Heart left ventricle (tissue), 16 donors: Measurements from ENCODE around the gene APOF. TPM values are rescaled to one million over a fixed set of nuclear protein-coding genes. Genes with fewer than 3 reads are reported as not detected.
A peak's percentile ranks its signal among the peaks of the same experiment; 100 is the strongest.

Source experiments
- ATAC-seq, 4 donors: fragments of 200-7000 bp; cut with Tn5 transposase; one replicate each; pipeline ENCODE4 v1.9.1; 2020 to 2022; ENCODE audit warnings: moderate library complexity in 4 of 4, mild to moderate bottlenecking in 3 of 4, moderate number of reproducible peaks in 1 of 4
- DNase-seq, 5 donors: peaks; one replicate each; pipeline ENCODE4 v3.0.0-alpha.2; 2020
- H3K27ac ChIP-seq, 12 donors: fragments of 200-600 bp; sonication (generic) in 4 of 12; one replicate each; pipeline versions ENCODE4 v1.5.0 to v1.8.0; 2016 to 2022; ENCODE audit warnings: mild to moderate bottlenecking in 2 of 12
- H3K27me3 ChIP-seq, 9 donors: fragments of 200-600 bp; sonication (generic) in 2 of 9; one replicate each; pipeline versions ENCODE4 v1.5.1 to v1.8.0; 2016 to 2022; ENCODE audit warnings: mild to moderate bottlenecking in 3 of 9
- H3K36me3 ChIP-seq, 9 donors: fragments of 200-600 bp; sonication (generic) in 2 of 9; one replicate each; pipeline versions ENCODE4 v1.5.0 to v1.8.0; 2018 to 2022; ENCODE audit warnings: mild to moderate bottlenecking in 2 of 9
- H3K4me1 ChIP-seq, 12 donors: fragments of 200-600 bp; sonication (generic) in 4 of 12; one replicate each; pipeline versions ENCODE4 v1.5.0 to v1.8.0; 2016 to 2022; ENCODE audit warnings: mild to moderate bottlenecking in 3 of 12
- H3K4me3 ChIP-seq, 12 donors: fragments of 200-600 bp; sonication (generic) in 4 of 12; one replicate each; pipeline versions ENCODE4 v1.5.0 to v1.8.0; 2017 to 2022; ENCODE audit warnings: mild to moderate bottlenecking in 9 of 12, moderate library complexity in 4 of 12
- H3K9me3 ChIP-seq, 12 donors: fragments of 200-600 bp; sonication (generic) in 4 of 12; one replicate each; pipeline versions ENCODE4 v1.5.0 to v1.8.0; 2016 to 2022; ENCODE audit warnings: mild to moderate bottlenecking in 1 of 12
- CTCF ChIP-seq, 12 donors: fragments of 200-600 bp; sonication (generic) in 4 of 12; IDR thresholded peaks; one replicate each; pipeline versions ENCODE4 v1.5.0 to v1.8.0; 2018 to 2022; ENCODE audit warnings: antibody characterized with exemption in 12 of 12, mild to moderate bottlenecking in 5 of 12
- POLR2A ChIP-seq, 2 donors: fragments of 450-650 bp; IDR thresholded peaks; one replicate each; pipeline ENCODE4 v1.6.1; 2017; ENCODE audit warnings: antibody characterized with exemption in 2 of 2, mild to moderate bottlenecking in 2 of 2, moderate library complexity in 2 of 2
- WGBS, 4 donors: extraction: QIAGEN DNeasy Blood & Tissue Kit in 2 of 4; methylation state at CpG; one replicate each; pipeline versions ENCODE4 v1.1.5 to v1.1.7; 2013 to 2018; 5-methylcytosine and 5-hydroxymethylcytosine counted together
- intact Hi-C, 10 donors: fragments of 100-400 bp; cut with DNase I; formaldehyde crosslinking; loops; one replicate each; pipeline versions ENCODE4 v1.11.1 to v1.14.2; 2022
- polyA plus RNA-seq, 2 donors: library from polyadenylated mRNA; stranded (reverse); fragments of 200-250 nt; gene quantifications; one replicate each; pipeline ENCODE4 v1.2.3, GENCODE V29; 2013
- total RNA-seq, 9 donors: library from RNA; depleted of rRNA in 2 of 9; stranded (reverse); fragments of >200 nt in 2 of 9; fragmentation: NEBNext Ultra II Directional in 3 of 9; extraction: Animal tissue kit (Norgen Biotek cat#: 25700) in 3 of 9; gene quantifications; one replicate each; pipeline versions ENCODE4 v1.1.0 to v1.2.4, GENCODE V29; 2016 to 2023
- donor health status: ischemic (EF 13 %, LVEDD 7.1; RV severe dilation, severe dysfunction).
- donor health status: healthy with polysubstance abuse.
- donor health status: DM: no; HTN: yes; CAD: no.
- donor health status: DM: no; HTN: no; CAD: no.
- donor health status: ischemic (EF 25% LVEDD 6.9; RV normal size, moderate dysfunction).
- donor health status: ischemic (EF 25% LVEDD 5.7; RV mildly dilated, moderate dysfunction).
- donor health status: healthy.
- donor health status: DM: yes; HTN: yes; CAD: no.
- donor health status: ischemic (EF 35%, LVEDD 5.7; RV mildly dilated, moderate dysfunction).
- donor health status: nonischemic (EF 11% LVEDD 7.7; RV severe dilation, severe dysfunction).
- donor health status: DM: yes; HTN: yes; CAD: no.
- donor health status: PGD.
- donor health status: ischemic (EF 29% LVEDD 5.4; RV normal size, mild dysfunction).
- donor health status: nonischemic (EF 23%, LVEDD 6.1; RV moderate dilation, normal function).

The APOF gene
- total and polyA plus RNA-seq, 11 donors, result not detected

- Histone ChIP-seq H3K4me3 (peak within 1 kb of the TSS; percentile 64 to 91 (median 83)), H3K27ac (peak within 1 kb of the TSS; percentile 68 to 98 (median 92)), H3K36me3 (peaks cover under 1 to 18% (median 16%) of the 10 kb centered on the region in 9 donors), H3K27me3 (no peaks in the 10 kb centered on the region), H3K4me1 (peaks cover 0 to 40% (median 20%) of the 10 kb centered on the region in 12 donors), H3K9me3 (no peaks in the 10 kb centered on the region)
- TF ChIP-seq POLR2A (IDR thresholded peaks at IDR 0.05) (peak; percentile 17 to 80), CTCF (IDR thresholded peaks at IDR 0.05) (peak in 1 of 12 donors; percentile 9)
- ATAC-seq (peak; percentile 98 to 99 (median 99)), DNase-seq (peak; percentile 99 to 100 (median 99))
- 0 to 1% (median 1%) methylated on average over 42 to 54 of the region's 54 CpGs for WGBS, 4 donors
- intact Hi-C loops, result loop anchor here (1.0 to 10.0 kb wide), 10 partner anchors 44 to 107 kb away; partner anchors contain the start of genes TIMELESS (in 6 of the 10), MIP (in 2 of the 10) and SPRYD4 (in 2 of the 10)
Observed at GRCh38 chr12:56359851-56360767, 2.5 kb downstream of the APOF start, which contains the start of gene STAT2. Gene STAT2 (minus strand): TSS chr12:56360107. CDS start chr12:56356571, 3,536 bp downstream.

- H3K4me1 ChIP-seq, result peaks cover 0 to 40% (median 20%) of the 10 kb centered on the region in 12 donors
- intact Hi-C loops, result loop anchor here in 1 of 10 donors (5.0 kb wide), 1 partner anchor 108 kb away; the partner anchor contains the start of gene SPRYD4
- H3K27me3 ChIP-seq, result no peaks in the 10 kb centered on the region
- no peaks in the 10 kb centered on the region for H3K9me3 ChIP-seq
- 0 to 28% (median 3%) methylated on average over 1 of the region's 1 CpG for whole genome bisulfite sequencing, 4 donors
- DNase-seq (no peak), ATAC-seq (no peak)
- no peak for TF ChIP-seq POLR2A (IDR thresholded peaks at IDR 0.05)
- no peak for TF ChIP-seq CTCF (IDR thresholded peaks at IDR 0.05)
- peak overlapping the region; percentile 60 to 91 (median 81) for H3K4me3 ChIP-seq
- H3K36me3 ChIP-seq, result peaks cover 5 to 29% (median 27%) of the 10 kb centered on the region in 9 donors
- H3K27ac ChIP-seq, result peak overlapping the region in 10 of 12 donors; percentile 79 to 94 (median 89)
Observed at GRCh38 chr12:56358836-56359532, 3.7 kb downstream of the APOF start.

DNA sequence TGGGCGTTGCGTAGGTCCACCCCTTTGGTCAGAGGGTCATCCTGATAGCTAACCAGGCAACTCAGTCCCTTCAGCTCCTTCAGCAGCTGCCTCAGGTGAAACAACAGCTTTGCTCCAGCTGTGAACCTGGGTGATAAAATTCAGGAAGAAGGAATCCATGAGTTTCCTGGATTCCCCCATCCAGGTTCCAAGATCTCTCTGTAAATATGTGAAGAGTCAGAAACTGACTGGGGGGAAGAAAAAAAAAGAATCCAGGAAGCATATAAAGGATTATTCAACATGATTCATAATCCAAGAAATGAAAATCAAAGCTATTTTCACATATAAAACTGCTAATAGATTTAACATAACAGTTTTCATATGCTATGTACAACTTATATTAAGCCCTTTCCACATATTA is 11.3 kb downstream of the APOF start:
- intact Hi-C loops, result no loop called here
- no peak for ATAC-seq
- Histone ChIP-seq H3K9me3 (no peaks in the 10 kb centered on the region), H3K4me3 (no peak overlapping the region), H3K4me1 (peaks cover 0 to 3% (median 0%) of the 10 kb centered on the region in 12 donors), H3K27ac (no peak overlapping the region), H3K27me3 (no peaks in the 10 kb centered on the region), H3K36me3 (peaks cover 7 to 100% (median 100%) of the 10 kb centered on the region in 9 donors)
- TF ChIP-seq POLR2A (IDR thresholded peaks at IDR 0.05) (no peak), CTCF (IDR thresholded peaks at IDR 0.05) (no peak)
- WGBS, 4 donors, result 94 to 100% (median 96%) methylated on average over 2 of the region's 2 CpGs
- no peak for DNase-seq
